ENCODE measurements around the gene TTC7B.

Gene TTC7B

DNA sequence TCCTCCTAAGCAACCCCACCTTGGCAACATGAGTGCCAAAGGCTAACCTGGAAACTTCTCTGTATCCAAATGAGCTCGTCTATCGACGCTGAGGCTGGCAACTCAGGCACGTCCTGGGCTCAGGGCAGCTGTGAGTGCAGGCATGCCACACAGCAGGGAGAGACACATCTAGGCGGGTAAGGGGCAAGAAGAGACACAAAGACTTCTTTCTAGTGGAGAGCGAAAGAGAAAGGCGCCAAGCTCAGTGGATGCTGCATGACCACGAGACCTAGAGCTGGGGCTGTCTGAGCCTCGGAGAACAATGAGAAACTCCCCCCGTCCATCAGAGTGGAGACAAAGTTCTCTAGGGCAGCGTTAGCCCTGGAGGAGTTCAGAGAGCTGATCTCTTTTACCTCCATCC, 249.0 kb downstream of the TTC7B start:
- H3K27ac Mint-ChIP-seq (ENCODE audit: low read depth): no peak overlapping the region

DNA sequence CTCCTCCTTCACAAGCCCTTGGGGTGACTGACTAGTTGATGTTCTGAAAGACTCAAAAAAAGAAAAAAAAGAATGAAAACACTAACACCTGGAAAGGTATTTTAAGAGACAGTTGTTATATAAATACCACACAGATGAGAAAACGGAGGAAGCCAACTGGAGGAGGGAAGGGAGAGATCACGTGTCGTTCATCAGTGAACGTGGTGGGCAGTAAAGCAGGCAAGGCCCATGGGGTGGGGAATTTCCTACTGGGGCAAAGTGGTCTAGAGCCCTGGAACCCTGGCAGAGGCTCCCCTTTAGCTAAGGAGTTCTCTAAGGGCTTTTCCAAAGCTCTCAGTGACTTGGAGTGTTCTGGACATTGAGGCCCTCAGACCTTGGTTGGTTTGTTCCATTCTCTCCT, 249.7 kb downstream of the TTC7B start:
- no peak overlapping the region for H3K27ac Mint-ChIP-seq (ENCODE audit: low read depth)
- no peaks in the 10 kb centered on the region for H3K9me3 Mint-ChIP-seq
- H3K36me3 Mint-ChIP-seq (ENCODE audit: insufficient read depth): no peaks in the 10 kb centered on the region
- no peaks in the 10 kb centered on the region for H3K27me3 Mint-ChIP-seq
- H3K4me1 Mint-ChIP-seq: no peaks in the 10 kb centered on the region
- ATAC-seq (replicated peaks; ENCODE audit: extremely low read depth, poor library complexity, severe bottlenecking): no peak
- H3K4me3 Mint-ChIP-seq: no peak overlapping the region
- no peak for DNase-seq (ENCODE audit: low spot score in 2 of 2)

More for the DNA sequence above, 249.0 kb downstream of the TTC7B start:
- H3K27me3 Mint-ChIP-seq: no peaks in the 10 kb centered on the region
- H3K9me3 Mint-ChIP-seq: no peaks in the 10 kb centered on the region
- no peaks in the 10 kb centered on the region for H3K36me3 Mint-ChIP-seq (ENCODE audit: insufficient read depth)
- DNase-seq (ENCODE audit: low spot score in 2 of 2) (no peak), ATAC-seq (replicated peaks; ENCODE audit: extremely low read depth, poor library complexity, severe bottlenecking) (no peak)
- H3K4me1 Mint-ChIP-seq: no peaks in the 10 kb centered on the region
- no peak overlapping the region for H3K4me3 Mint-ChIP-seq

DNA sequence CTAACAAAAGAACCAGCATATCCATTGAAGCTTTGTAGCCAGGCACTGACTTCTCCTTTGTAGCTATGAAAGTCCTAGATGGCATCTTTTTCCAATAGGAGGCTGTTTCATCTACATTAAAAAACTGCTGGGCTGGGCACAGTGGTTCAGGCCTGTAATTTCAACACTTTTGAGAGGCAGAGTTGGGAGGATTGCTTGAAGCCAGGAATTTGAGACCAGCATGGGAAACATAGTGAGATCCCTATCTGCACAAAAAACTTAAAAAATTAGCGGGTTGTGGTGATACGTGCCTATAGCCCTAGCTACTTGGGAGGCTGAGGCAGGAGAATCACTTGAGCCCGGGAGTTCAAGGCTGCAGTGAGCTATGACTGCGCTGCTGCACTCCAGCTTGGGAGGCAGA, 251.7 kb downstream of the TTC7B start:
- Mint-ChIP-seq H3K4me3 (no peak overlapping the region), H3K36me3 (ENCODE audit: insufficient read depth) (no peaks in the 10 kb centered on the region), H3K27me3 (no peaks in the 10 kb centered on the region), H3K9me3 (no peaks in the 10 kb centered on the region), H3K27ac (ENCODE audit: low read depth) (no peak overlapping the region), H3K4me1 (no peaks in the 10 kb centered on the region)
- no peak for DNase-seq (ENCODE audit: low spot score in 2 of 2)
- ATAC-seq (replicated peaks; ENCODE audit: extremely low read depth, poor library complexity, severe bottlenecking): no peak

DNA sequence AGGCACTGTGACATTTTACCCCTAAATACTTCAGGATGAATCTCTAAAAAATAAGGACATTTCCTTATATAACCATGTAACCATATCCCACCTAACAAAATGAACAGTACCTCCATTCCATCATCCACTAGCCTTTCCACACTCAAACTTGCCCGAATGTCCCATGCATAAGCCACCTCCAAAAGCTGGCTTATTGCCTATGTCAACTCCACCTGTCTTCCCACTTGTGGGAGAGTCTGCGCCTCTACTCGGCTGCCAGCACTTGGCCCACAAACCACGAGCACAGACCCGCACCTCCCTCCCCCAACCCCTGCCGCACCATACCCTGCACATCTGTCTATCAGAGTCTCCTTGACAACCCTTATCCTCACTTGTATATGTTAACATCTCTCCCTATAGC, 253.6 kb downstream of the TTC7B start:
- Mint-ChIP-seq H3K27ac (ENCODE audit: low read depth) (no peak overlapping the region), H3K36me3 (ENCODE audit: insufficient read depth) (no peaks in the 10 kb centered on the region), H3K27me3 (no peaks in the 10 kb centered on the region), H3K9me3 (no peaks in the 10 kb centered on the region), H3K4me1 (no peaks in the 10 kb centered on the region), H3K4me3 (no peak overlapping the region)
- no peak for ATAC-seq (replicated peaks; ENCODE audit: extremely low read depth, poor library complexity, severe bottlenecking)
- no peak for DNase-seq (ENCODE audit: low spot score in 2 of 2)

DNA sequence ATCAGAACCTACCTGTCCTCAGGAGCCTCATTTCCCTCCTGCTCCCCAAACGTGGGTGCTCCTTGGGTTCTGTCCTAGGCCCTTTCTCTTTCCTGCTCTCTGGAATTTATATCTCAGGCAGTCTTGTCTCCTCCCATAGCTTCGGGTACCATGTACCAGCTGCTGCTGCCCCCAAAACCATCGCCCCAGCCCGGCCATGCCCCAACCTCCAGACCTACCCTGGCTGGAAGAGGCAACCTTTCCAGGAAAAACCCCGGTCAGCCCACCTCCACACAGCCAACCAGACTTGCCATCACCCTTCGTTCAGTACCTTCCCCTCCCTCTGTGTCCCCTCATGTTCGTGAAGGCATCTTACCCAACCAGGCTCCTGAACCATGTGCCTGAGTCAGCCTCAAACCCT, 254.3 kb downstream of the TTC7B start:
- ATAC-seq (replicated peaks; ENCODE audit: extremely low read depth, poor library complexity, severe bottlenecking) (no peak), DNase-seq (ENCODE audit: low spot score in 2 of 2) (no peak)
- no peaks in the 10 kb centered on the region for H3K36me3 Mint-ChIP-seq (ENCODE audit: insufficient read depth)

DNA sequence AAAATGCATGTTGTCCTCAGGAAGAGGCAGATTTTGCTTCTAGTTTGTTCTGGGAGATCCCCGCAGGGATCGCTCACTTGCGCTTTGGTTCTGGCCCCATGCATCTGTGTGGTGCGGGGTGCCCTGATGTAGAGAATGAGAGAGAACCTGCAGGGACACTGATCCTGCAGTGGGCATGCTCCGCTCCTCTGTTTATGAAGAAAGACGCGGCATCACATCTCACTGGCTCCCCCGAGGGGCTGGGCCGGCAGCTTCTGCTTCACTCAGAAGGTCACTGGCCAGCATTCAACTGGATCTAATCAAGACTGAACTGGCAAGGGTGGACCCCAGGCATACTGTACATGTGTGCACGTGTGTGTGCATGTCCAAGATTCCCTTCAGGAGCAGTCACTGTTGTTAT, 255.2 kb downstream of the TTC7B start:
- ATAC-seq (replicated peaks; ENCODE audit: extremely low read depth, poor library complexity, severe bottlenecking) (no peak), DNase-seq (ENCODE audit: low spot score in 2 of 2) (no peak)
- no peak overlapping the region for H3K4me3 Mint-ChIP-seq
- no peaks in the 10 kb centered on the region for H3K27me3 Mint-ChIP-seq
- H3K27ac Mint-ChIP-seq (ENCODE audit: low read depth): no peak overlapping the region
- no peaks in the 10 kb centered on the region for H3K9me3 Mint-ChIP-seq
- no peaks in the 10 kb centered on the region for H3K36me3 Mint-ChIP-seq (ENCODE audit: insufficient read depth)
- H3K4me1 Mint-ChIP-seq: no peaks in the 10 kb centered on the region

More for the DNA sequence above, 254.3 kb downstream of the TTC7B start:
- no peak overlapping the region for H3K27ac Mint-ChIP-seq (ENCODE audit: low read depth)
- no peak overlapping the region for H3K4me3 Mint-ChIP-seq
- no peaks in the 10 kb centered on the region for H3K27me3 Mint-ChIP-seq
- H3K4me1 Mint-ChIP-seq: no peaks in the 10 kb centered on the region
- no peaks in the 10 kb centered on the region for H3K9me3 Mint-ChIP-seq

DNA sequence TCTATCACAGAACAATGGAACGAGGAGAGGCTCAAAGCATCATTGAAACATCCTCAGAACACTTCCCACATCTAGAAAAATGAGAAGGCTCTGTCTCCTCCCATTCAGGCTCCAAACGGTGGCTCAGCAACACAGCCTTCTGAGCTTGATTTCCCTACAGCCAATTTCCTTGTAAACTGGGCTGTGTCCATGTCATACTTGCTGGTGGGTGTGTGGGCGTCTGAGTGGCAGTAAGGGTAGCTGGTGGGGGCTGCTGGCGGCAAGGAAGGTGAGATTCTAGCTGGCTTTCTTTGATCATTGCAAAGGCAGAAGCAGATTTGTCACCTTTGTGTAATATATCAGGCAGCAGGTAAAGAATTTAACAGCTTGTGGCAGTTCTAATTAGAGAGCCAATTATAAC, 255.7 kb downstream of the TTC7B start:
- H3K4me1 Mint-ChIP-seq: no peaks in the 10 kb centered on the region
- H3K36me3 Mint-ChIP-seq (ENCODE audit: insufficient read depth): no peaks in the 10 kb centered on the region
- no peaks in the 10 kb centered on the region for H3K9me3 Mint-ChIP-seq
- no peak overlapping the region for H3K27ac Mint-ChIP-seq (ENCODE audit: low read depth)
- no peak for ATAC-seq (replicated peaks; ENCODE audit: extremely low read depth, poor library complexity, severe bottlenecking)
- DNase-seq (ENCODE audit: low spot score in 2 of 2): no peak
- H3K4me3 Mint-ChIP-seq: no peak overlapping the region
- H3K27me3 Mint-ChIP-seq: no peaks in the 10 kb centered on the region

DNA sequence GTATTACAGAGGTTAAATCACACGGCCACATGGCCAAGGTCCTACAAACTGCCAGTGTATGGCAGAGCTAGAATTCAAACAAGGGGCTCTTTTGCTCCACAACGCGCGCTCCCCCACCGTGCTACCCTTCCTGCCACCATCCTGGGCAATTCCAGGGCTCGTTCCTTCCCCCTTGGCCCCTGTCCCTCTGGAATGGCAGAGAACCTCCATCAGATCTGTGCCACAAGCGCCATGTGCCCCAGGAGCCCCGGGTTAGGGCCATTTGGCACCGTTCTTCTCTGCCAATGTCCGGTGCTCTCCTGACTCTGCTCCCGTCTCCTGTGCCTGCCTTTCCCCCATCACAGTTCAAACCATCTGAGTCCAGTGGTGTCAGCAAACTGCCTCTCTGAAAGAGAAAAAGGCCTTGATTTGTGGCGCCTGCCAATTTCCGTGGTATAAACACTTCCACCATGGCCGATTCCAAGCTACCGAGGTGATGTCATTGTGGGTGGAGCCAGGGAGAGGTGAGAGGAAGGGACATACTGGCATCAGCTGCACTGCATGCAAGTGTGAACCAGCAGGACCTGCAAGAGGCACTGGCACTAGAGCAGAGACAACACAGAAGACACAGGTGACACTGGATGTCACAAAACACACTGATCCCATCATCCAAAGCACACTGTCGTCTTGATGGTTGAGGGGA, 256.3 kb downstream of the TTC7B start:
- no peak overlapping the region for H3K4me3 Mint-ChIP-seq
- H3K9me3 Mint-ChIP-seq: no peaks in the 10 kb centered on the region
- no peak for DNase-seq (ENCODE audit: low spot score in 2 of 2)
- H3K27ac Mint-ChIP-seq (ENCODE audit: low read depth): no peak overlapping the region
- no peak for ATAC-seq (replicated peaks; ENCODE audit: extremely low read depth, poor library complexity, severe bottlenecking)
- no peaks in the 10 kb centered on the region for H3K36me3 Mint-ChIP-seq (ENCODE audit: insufficient read depth)
- H3K4me1 Mint-ChIP-seq: no peaks in the 10 kb centered on the region
- H3K27me3 Mint-ChIP-seq: no peaks in the 10 kb centered on the region

DNA sequence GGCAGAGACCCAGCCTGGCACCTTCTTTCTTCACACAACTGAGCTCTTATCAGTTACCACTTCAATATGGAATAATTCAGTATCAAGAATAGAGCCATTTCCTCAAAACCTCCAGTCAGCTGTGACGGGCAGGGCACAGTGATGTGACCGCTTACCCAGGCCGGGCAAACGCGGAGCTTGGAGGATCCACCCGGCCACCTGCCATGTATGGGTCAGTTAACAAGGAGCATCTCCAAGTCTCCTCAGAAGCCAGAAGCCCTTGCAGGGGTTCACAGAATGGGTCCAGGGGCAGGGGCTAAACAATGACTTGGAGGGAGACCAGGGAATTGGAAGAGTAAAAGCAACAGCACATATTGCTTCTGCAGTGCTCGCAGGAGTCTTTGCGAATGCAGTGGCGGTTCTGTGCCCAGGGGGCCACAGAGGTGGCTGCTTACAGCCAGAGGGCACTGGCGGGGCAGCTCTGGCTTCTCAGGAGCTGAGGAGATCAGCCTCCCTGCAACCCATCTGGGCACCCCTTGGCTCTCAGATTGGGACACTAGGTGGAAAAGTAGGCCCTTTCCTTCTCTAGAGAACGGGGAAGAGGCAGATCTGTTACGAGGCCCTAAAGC, 257.1 kb downstream of the TTC7B start:
- DNase-seq (ENCODE audit: low spot score in 2 of 2) (no peak), ATAC-seq (replicated peaks; ENCODE audit: extremely low read depth, poor library complexity, severe bottlenecking) (no peak)
- Mint-ChIP-seq H3K4me1 (no peaks in the 10 kb centered on the region), H3K4me3 (no peak overlapping the region), H3K27me3 (no peaks in the 10 kb centered on the region), H3K36me3 (ENCODE audit: insufficient read depth) (no peaks in the 10 kb centered on the region), H3K27ac (ENCODE audit: low read depth) (no peak overlapping the region), H3K9me3 (no peaks in the 10 kb centered on the region)

DNA sequence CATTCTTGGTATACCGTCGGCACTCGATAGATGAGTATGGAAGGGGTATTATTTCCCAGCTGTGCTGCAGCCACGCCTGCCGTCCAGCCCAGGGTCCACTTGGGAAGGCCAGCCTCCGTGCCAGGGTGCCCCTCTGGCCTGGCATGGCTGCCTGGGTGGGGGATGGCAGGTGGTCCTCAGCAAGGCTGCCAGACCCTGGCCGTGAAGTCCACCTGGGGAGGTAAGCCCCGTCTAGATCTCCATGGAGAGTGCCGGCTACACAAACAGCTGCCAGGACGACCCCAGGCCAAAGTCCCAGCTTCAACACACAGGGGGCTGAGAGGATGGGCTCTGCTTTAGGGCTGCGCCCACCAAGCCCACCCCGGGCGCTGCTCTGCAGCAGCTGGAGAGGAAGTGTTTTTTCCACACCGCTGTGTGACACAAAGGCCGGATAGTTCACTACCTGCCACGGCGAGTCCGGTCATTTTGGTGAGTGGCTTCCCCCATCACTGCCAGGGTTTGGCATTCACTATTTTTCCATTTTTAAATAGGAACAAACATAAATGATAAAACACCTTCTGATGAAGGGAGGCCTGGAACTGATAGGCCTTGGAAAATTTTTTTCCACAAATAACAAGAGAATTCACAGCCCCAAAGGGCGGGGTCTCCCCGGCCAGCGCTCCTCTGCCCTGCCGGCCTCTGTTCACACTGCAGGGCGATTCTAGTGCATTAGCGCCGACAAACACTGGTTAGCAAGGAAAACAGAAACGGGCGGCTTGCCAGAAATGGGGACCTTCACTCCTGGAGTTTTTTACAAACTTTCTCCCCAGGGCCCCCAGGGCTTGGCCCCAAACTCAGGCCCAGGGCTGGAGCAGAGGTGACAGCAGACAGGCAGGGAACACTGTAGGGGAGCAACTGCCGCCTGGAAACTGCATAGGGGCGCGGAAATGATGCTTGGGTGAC, 257.9 kb downstream of the TTC7B start:
- no peak for DNase-seq (ENCODE audit: low spot score in 2 of 2)
- no peak for ATAC-seq (replicated peaks; ENCODE audit: extremely low read depth, poor library complexity, severe bottlenecking)
- no peak overlapping the region for H3K4me3 Mint-ChIP-seq
- H3K27me3 Mint-ChIP-seq: no peaks in the 10 kb centered on the region
- H3K4me1 Mint-ChIP-seq: no peaks in the 10 kb centered on the region
- H3K36me3 Mint-ChIP-seq (ENCODE audit: insufficient read depth): no peaks in the 10 kb centered on the region
- no peaks in the 10 kb centered on the region for H3K9me3 Mint-ChIP-seq
- H3K27ac Mint-ChIP-seq (ENCODE audit: low read depth): no peak overlapping the region

DNA sequence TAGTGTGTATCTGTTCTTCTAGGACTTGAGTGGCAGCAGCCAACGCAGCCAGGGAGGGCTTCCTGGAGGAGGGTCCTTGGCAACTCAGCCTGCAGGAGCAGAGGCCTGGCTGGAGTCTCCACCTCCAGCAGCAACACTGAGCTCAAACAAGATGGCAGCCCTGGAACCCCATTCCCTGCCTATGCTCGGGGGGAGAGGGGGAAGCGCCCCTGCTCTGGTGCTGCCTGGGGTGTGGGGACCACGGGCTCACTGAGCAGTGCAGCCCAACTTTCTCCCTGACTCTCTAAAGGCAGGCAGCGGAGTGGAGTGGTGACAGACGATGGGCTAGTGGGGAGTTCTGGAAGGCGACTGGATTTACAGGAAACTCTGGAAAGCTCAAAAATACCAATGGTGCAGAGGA, 258.7 kb downstream of the TTC7B start:
- H3K9me3 Mint-ChIP-seq: no peaks in the 10 kb centered on the region
- H3K27ac Mint-ChIP-seq (ENCODE audit: low read depth): no peak overlapping the region
- H3K27me3 Mint-ChIP-seq: no peaks in the 10 kb centered on the region
- H3K4me3 Mint-ChIP-seq: no peak overlapping the region
- H3K4me1 Mint-ChIP-seq: no peaks in the 10 kb centered on the region
- no peaks in the 10 kb centered on the region for H3K36me3 Mint-ChIP-seq (ENCODE audit: insufficient read depth)
- no peak for DNase-seq (ENCODE audit: low spot score in 2 of 2)
- ATAC-seq (replicated peaks; ENCODE audit: extremely low read depth, poor library complexity, severe bottlenecking): no peak

DNA sequence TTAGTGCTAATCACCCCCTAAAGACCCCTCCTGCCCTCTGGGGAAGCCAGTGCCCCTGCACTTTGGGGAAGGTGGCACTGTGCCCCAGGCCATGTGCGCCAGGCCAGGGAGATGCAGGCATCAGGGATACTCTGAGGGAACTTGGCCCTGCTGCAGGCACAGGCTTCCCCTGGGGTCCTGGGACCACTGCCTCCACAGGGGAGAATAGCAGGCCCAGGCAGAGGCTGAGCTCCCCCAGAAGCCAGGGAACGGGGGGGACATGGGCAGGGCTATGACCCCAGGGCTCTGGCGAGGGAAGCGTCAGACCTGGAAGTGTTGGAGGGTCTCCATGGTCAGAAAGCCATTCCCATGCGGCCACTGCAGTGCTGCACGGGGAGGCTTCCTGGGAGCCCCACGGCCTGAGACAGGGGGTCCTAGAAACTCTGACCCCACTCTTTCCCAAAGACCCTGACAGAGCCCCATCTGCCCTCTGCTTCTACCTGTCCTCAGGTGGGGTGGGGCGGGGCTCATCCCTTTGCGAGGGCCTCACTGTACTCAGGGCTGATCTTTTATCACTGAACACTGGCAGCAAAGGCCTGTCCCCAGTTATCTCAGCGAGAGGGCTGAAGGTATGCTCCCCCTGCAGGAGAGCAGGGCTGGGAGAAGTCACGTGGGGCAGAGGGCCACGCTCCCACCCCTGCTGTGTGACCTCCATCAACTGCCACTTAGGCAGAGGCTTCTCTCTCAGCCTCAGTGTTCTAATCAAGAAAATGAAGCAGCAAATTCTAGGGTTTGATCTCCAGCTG, 259.4 kb downstream of the TTC7B start:
- ATAC-seq (replicated peaks; ENCODE audit: extremely low read depth, poor library complexity, severe bottlenecking): no peak
- no peaks in the 10 kb centered on the region for H3K9me3 Mint-ChIP-seq
- no peaks in the 10 kb centered on the region for H3K36me3 Mint-ChIP-seq (ENCODE audit: insufficient read depth)
- H3K27me3 Mint-ChIP-seq: no peaks in the 10 kb centered on the region
- no peaks in the 10 kb centered on the region for H3K4me1 Mint-ChIP-seq
- H3K27ac Mint-ChIP-seq (ENCODE audit: low read depth): no peak overlapping the region
- H3K4me3 Mint-ChIP-seq: no peak overlapping the region
- no peak for DNase-seq (ENCODE audit: low spot score in 2 of 2)
